NCI-H2029 (cell line): ENCODE measurements around the gene ACOXL.

ENCODE experiments used
- DNase-seq: peaks from one replicate; lab custom pipeline; 2025; lab: John Stamatoyannopoulos, UW

ACOXL gene

DNA sequence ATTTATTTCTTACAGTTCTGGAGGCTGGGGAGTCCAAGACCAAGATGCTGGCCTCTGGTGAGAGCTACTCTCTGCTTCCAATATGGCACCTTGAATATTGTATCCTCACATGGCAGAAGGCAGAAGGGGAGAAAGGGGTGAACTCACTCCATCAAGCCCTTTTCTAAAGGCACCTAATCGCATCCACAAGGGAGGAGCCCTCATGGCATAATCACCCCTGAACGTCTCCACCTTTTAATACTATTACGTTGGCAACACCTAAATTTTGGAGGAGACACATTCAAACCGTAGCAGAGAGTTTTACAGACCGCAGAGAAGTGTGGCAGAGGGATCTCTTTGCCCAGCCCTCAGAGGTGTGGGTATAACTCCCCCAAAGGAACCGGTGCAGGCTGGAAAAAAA is 245.8 kb downstream of the ACOXL start:
- DNase-seq: no peak

GRCh38 chr2:110978756-110979470 is 246.5 kb downstream of the ACOXL start:
- DNase-seq: no peak

GRCh38 chr2:110979471-110980338 is 247.3 kb downstream of the ACOXL start:
- no peak for DNase-seq

DNA sequence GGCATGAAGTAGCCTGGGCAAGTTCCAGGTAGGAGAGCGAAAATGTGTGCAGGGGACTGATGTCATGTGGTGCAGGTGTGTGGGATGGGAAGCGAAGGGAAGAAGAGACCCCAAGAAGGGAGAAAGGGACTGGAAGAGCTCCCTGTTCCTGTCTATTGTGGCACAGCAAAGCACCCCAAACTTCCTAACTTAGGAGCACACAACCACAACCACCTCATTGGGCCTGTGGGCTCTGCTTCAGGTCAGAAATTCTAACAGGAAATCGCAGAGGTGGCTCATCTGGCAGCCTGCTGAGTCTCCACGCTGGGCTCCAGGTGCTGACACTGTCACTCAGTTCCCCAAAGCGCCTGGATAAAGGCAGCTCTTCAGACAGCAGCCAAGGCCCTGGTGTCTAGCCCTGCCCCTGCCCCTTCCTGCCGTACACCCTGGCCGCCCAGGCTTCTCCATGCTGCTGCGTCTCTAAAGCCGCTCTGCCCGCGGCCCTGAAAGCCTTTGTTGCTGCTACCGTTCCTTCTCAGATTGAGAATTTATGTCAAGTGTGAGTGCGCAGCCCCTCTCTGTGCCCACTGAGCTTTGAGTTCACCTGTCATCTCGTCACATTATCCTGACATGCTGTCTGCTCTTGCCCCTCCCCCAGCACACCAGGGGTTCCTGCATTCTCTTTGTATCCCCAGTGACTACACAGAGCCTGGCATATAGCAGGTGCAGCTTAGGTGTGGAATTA is 248.1 kb downstream of the ACOXL start:
- DNase-seq: no peak

DNA sequence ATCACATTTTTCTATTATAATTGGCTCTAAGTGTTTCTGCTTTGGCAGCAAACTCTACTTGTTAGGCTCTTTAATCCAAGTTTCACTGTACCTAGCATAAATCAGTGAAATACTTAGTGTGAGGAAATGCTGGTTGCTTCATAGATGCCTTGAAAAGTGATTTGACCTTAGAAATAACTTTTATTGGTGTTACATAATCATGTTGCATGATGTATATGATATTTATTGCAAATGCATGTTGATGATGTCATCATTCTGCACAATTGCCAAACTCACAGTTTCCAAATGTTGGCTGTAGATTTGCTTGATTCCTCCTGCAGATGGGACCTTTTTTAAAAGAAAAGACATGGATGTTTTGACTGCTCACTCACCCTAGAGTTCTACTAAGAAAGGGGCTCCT is 250.8 kb downstream of the ACOXL start:
- DNase-seq: no peak

- no peak for DNase-seq
Measured at GRCh38 chr2:110984694-110985490, 252.5 kb downstream of the ACOXL start.

GRCh38 chr2:110990440-110990839 is 258.1 kb downstream of the ACOXL start:
- DNase-seq: no peak

DNA sequence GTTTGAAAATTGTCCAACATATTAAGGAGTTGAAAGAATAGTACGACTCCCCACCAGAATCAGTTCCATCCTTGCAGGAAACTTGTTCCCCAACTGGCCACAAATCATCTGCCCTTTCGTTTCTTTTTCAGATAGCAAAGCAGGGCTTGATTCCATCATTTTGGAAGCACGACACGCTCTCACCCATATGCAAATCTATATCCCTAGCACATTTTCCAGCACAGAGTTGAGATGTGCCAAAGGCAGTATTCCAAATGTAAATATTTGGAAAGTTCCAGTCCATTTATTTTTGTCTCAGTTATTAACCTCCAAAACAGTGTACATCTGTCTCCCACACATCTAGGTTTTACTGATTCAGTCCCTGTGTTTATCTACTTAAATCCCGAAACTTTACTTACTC is 259.5 kb downstream of the ACOXL start:
- no peak for DNase-seq

DNA sequence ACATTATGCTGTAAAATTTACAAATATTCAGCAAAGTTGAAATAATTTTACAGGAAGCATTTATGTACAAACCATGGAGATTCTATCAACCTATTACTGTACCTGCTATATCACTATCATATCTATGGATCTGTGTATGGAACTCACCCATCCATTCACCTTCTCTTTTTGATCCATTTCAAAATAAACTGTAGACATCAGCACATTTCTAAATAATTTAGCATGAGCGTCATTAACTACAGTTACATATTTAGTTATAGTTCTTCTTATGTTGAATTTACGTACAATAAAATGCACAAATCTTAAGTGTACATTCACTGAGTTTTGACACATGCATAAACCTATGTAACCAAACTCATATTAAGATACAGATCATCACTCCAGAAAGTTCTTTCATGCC is 260.5 kb downstream of the ACOXL start:
- DNase-seq: no peak

DNA sequence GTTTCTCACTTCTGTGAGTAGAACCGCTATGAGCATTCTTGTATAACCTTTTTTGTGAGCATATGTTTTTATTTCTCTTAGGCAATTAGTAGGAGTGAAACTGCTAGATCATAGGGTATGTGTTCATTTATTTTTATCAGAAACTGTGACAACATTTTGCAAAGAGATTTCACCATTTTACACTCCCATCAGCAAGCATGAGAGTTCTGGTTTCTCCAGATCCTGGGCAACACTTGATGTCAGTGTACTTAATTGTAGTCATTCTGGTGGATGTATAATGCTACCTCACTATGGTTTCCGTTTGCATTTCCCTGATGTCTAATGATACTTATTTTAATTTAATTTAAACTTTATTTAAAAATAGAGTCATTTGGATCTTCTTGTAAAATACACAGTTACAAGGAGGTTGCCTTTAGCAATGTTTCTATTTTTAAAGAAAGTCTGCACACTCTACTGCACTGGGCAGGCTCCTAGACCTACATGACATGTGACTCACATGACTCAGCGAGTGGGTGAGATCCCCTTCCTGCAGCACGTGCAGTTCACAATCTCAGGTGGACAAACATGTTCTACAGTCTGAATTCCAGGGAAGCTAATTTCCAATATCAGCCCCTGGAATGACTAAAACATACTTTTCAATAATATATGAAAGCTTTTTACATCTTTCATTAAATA is 261.3 kb downstream of the ACOXL start:
- DNase-seq: no peak

DNA sequence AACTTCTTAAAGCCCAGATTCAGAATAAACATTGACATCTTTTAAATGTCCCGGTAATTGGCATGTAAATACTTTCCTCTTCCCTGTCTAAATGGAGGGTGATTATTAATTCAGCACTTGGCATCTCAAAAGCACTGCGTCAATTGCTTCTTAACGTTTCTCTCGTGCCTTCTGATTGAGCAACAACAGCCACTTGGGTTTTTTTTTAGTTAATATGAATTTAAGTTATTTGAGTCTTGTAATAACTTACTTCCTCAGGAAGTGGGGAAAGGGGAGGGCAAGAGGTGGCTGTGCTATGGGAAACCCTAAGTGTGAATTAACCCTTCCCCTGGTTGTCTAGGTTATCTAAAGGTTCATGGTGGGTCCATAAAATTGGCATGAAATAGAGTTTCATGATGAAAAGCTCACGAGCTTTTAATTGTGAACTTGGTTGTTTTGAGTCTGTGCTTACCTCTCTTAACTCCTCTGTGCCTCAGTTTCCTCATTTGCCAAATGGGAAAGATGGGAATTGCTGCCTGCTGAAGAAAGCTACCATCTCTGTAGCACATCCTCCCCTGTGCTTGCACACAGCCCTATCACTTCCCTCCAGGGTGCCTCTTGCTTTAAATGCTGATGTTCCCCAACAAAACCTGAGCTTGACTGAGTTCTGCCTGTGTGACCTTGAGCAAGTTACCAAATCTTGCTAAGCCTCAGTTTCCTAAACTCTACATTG is 262.0 kb downstream of the ACOXL start:
- DNase-seq: no peak

- no peak for DNase-seq
Measured at GRCh38 chr2:110995911-110996310, 263.5 kb downstream of the ACOXL start.

- no peak for DNase-seq
Measured at GRCh38 chr2:110997331-110998045, 265.1 kb downstream of the ACOXL start.

DNA sequence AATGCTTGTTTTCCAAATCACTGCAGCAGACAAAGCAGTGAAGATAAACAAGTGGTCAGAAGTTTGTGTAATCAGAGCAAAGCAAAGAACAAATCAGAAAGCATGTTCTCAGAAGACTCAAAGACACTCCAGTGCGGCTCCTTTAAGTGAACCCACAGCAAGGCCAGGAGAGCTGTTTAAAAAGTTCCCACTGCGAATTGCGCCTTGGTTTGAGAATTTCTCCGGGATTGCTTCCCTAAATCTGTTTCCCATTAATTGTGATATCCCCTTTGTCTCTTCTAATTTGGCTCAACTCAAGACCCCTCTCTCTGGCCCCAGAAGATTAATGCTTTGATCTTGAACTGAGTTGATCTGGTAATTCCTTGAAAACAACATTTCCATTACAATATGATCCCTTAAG is 265.9 kb downstream of the ACOXL start:
- no peak for DNase-seq

- DNase-seq: no peak
Measured at GRCh38 chr2:110999626-111000025, 267.3 kb downstream of the ACOXL start.

DNA sequence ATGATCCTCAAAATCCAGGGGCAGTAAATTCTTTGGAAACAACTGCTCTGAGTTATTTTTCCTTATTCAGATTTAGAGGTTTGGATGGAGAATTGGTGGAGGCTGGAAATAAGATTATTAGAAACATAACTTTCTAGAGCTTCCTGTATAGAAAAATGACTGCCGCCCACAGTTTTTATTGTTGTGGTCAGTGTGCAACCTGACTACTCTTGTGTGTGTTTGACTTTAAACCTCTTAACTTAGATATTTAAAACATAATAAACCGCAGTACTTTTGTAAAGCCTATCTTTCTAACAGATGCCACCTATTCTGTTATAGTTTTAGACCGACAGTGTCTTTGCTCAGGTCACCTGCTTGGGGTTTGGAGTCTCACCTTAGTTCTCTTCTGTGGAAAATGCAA is 272.9 kb downstream of the ACOXL start:
- no peak for DNase-seq

GRCh38 chr2:111005821-111006220 is 273.4 kb downstream of the ACOXL start:
- no peak for DNase-seq

GRCh38 chr2:111007757-111008688 is 275.6 kb downstream of the ACOXL start:
- DNase-seq: no peak

GRCh38 chr2:111011218-111011617 is 278.8 kb downstream of the ACOXL start:
- no peak for DNase-seq
